IMR-90 (cell line): Measurements from ENCODE around the gene CTIF. TPM values are rescaled to one million over a fixed set of nuclear protein-coding genes. Genes with fewer than 3 reads are reported as not detected.

Source experiments
- ATAC-seq: fragments of 200-7000 bp; cut with Tn5 transposase; 2 replicates; pipeline ENCODE4 v1.9.1; 2020; ENCODE audit warnings: low read depth, mild to moderate bottlenecking, moderate library complexity
- BruUV-seq: library from RNA; stranded (reverse); fragments of 400-500 nt; replicated peaks from 2 replicates; lab custom pipeline; 2021; lab: Mats Ljungman, UMichigan
- CTCF ChIA-PET: fragments of 300-600 bp; formaldehyde crosslinking; extraction: SDS; loops from one replicate; lab custom pipeline; 2021; ENCODE audit warnings: antibody characterized with exemption; lab: Yijun Ruan, JAX
- POLR2A ChIA-PET: fragments of 300-600 bp; sonication (Branson Sonifier 250); formaldehyde crosslinking; loops from one replicate; lab custom pipeline; 2022; ENCODE audit warnings: antibody characterized with exemption; ENCODE audit not compliant: unreplicated experiment; lab: Charles Lee
- DNase-seq: peaks from one replicate; pipeline ENCODE4 v3.0.0; 2013
- H2AFZ ChIP-seq: replicated peaks from 2 replicates; pipeline ENCODE3; 2013; ENCODE audit warnings: low read length, mild to moderate bottlenecking; ENCODE audit not compliant: poor library complexity
- H2AK5ac ChIP-seq: 2 replicates; pipeline ENCODE4 v1.6.1; 2013; ENCODE audit warnings: low read depth, low read length, inconsistent platforms
- H2AK9ac ChIP-seq: replicated peaks from 2 replicates; pipeline ENCODE3; 2013; ENCODE audit warnings: mild to moderate bottlenecking, low read depth, low read length, moderate library complexity; ENCODE audit not compliant: poor library complexity
- H2BK120ac ChIP-seq: 2 replicates; pipeline ENCODE4 v1.6.1; 2013; ENCODE audit warnings: low read depth, low read length, inconsistent platforms
- H2BK15ac ChIP-seq: 3 replicates; pipeline ENCODE4 v1.6.1; 2013; ENCODE audit warnings: low read depth, low read length, inconsistent platforms
- H2BK20ac ChIP-seq: 2 replicates; pipeline ENCODE4 v1.6.1; 2013; ENCODE audit warnings: low read depth, mild to moderate bottlenecking, inconsistent platforms, low read length, moderate library complexity
- H2BK5ac ChIP-seq: 2 replicates; pipeline ENCODE4 v1.6.1; 2013; ENCODE audit warnings: mild to moderate bottlenecking, low read depth, low read length, inconsistent platforms; ENCODE audit not compliant: poor library complexity, severe bottlenecking
- H3K14ac ChIP-seq: replicated peaks from 2 replicates; pipeline ENCODE4 v1.6.1; 2013; ENCODE audit warnings: low read depth, low read length, inconsistent platforms
- H3K18ac ChIP-seq: 2 replicates; pipeline ENCODE4 v1.6.1; 2013; ENCODE audit warnings: low read depth, low read length, control low read depth
- H3K23ac ChIP-seq: 2 replicates; pipeline ENCODE4 v1.6.1; 2013; ENCODE audit warnings: low read depth, low read length, inconsistent platforms
- H3K27ac ChIP-seq: 2 replicates; pipeline ENCODE4 v1.5.1; 2013; ENCODE audit warnings: mild to moderate bottlenecking, control low read depth, low read length; ENCODE audit not compliant: insufficient read depth
- H3K27me3 ChIP-seq: 2 replicates; pipeline ENCODE4 v1.6.1; 2013; ENCODE audit warnings: low read length; ENCODE audit not compliant: control insufficient read depth, insufficient read depth
- H3K36me3 ChIP-seq: 2 replicates; pipeline ENCODE4 v1.6.1; 2013; ENCODE audit warnings: low read length, mixed read lengths; ENCODE audit not compliant: control insufficient read depth, insufficient read depth
- H3K4ac ChIP-seq: 2 replicates; pipeline ENCODE4 v1.6.1; 2013; ENCODE audit warnings: low read depth, low read length, inconsistent platforms
- H3K4me1 ChIP-seq: 2 replicates; pipeline ENCODE4 v1.6.1; 2013; ENCODE audit warnings: low read length, mixed read lengths; ENCODE audit not compliant: control insufficient read depth, insufficient read depth
- H3K4me2 ChIP-seq: 2 replicates; pipeline ENCODE4 v1.6.1; 2013; ENCODE audit warnings: low read depth, mild to moderate bottlenecking, control low read depth, low read length, moderate library complexity
- H3K4me3 ChIP-seq: 2 replicates; pipeline ENCODE4 v1.5.1; 2013; ENCODE audit warnings: low read depth, mild to moderate bottlenecking, control low read depth, low read length, moderate library complexity; ENCODE audit not compliant: insufficient read depth
- H3K56ac ChIP-seq: 2 replicates; pipeline ENCODE4 v1.6.1; 2013; ENCODE audit warnings: low read length, inconsistent platforms; ENCODE audit not compliant: insufficient read depth; ENCODE audit errors: extremely low read depth
- H3K79me1 ChIP-seq, 2 experiments: 2 replicates each; pipeline ENCODE4 v1.6.1; 2013; ENCODE audit warnings: low read length in 2 of 2, inconsistent platforms in 1 of 2, low read depth in 1 of 2
- H3K9ac ChIP-seq: 2 replicates; pipeline ENCODE4 v1.6.1; 2013; ENCODE audit warnings: low read depth, low read length, control low read depth
- H3K9me1 ChIP-seq: 2 replicates; pipeline ENCODE4 v1.6.1; 2013; ENCODE audit warnings: low read length, inconsistent platforms; ENCODE audit not compliant: insufficient read depth
- H3K9me3 ChIP-seq: 2 replicates; pipeline ENCODE4 v1.6.1; 2013; ENCODE audit warnings: low read length; ENCODE audit not compliant: control insufficient read depth, insufficient read depth
- H4K20me1 ChIP-seq: 2 replicates; pipeline ENCODE4 v1.6.1; 2013; ENCODE audit warnings: low read length, inconsistent platforms; ENCODE audit not compliant: insufficient read depth
- H4K5ac ChIP-seq: 2 replicates; pipeline ENCODE4 v1.6.1; 2013; ENCODE audit warnings: mild to moderate bottlenecking, low read depth, low read length, control low read depth
- H4K8ac ChIP-seq, 2 experiments: 2 replicates each; pipeline ENCODE4 v1.6.1; 2013; ENCODE audit warnings: low read depth in 2 of 2, low read length in 2 of 2, control low read depth in 1 of 2, inconsistent platforms in 1 of 2
- H4K91ac ChIP-seq: 2 replicates; pipeline ENCODE4 v1.6.1; 2013; ENCODE audit warnings: low read depth, low read length, inconsistent platforms; ENCODE audit not compliant: insufficient read depth
- BHLHE40 ChIP-seq: fragments of 150-350 bp; IDR thresholded peaks from 2 replicates; pipeline ENCODE4 v1.6.1; 2016; ENCODE audit warnings: mild to moderate bottlenecking, low read depth, low read length
- CTCF ChIP-seq: conservative IDR thresholded peaks from 2 replicates; pipeline ENCODE4 v1.5.1; 2012; ENCODE audit warnings: mild to moderate bottlenecking, low read depth, low read length, improper control_type of control experiment
- ELK1 ChIP-seq: fragments of 150-350 bp; IDR thresholded peaks from 2 replicates; pipeline ENCODE4 v1.6.1; 2016; ENCODE audit warnings: low read depth, mild to moderate bottlenecking, low read length, moderate library complexity, borderline replicate concordance
- MXI1 ChIP-seq: IDR thresholded peaks from 2 replicates; pipeline ENCODE4 v1.6.1; 2012; ENCODE audit warnings: low read depth, mild to moderate bottlenecking, low read length, moderate library complexity, borderline replicate concordance
- NFE2L2 ChIP-seq: fragments of 150-350 bp; IDR thresholded peaks from 2 replicates; pipeline ENCODE4 v1.6.1; 2016; ENCODE audit warnings: low read depth, mild to moderate bottlenecking, low read length
- POLR2A ChIP-seq: IDR thresholded peaks from 2 replicates; pipeline ENCODE4 v1.6.1; 2012; ENCODE audit warnings: mild to moderate bottlenecking, low read depth, low read length
- RAD21 ChIP-seq: IDR thresholded peaks from 2 replicates; pipeline ENCODE4 v1.6.1; 2012; ENCODE audit warnings: low read length, improper control_type of control experiment
- RFX5 ChIP-seq: IDR thresholded peaks from 2 replicates; pipeline ENCODE4 v1.8.0; 2012; ENCODE audit warnings: low read depth, mild to moderate bottlenecking, low read length, moderate library complexity
- SMC3 ChIP-seq: fragments of 150-350 bp; IDR thresholded peaks from 2 replicates; pipeline ENCODE4 v1.6.1; 2016; ENCODE audit warnings: low read depth, mild to moderate bottlenecking, antibody characterized with exemption, low read length, moderate library complexity
- USF2 ChIP-seq: fragments of 150-350 bp; IDR thresholded peaks from 2 replicates; pipeline ENCODE4 v1.6.1; 2017; ENCODE audit warnings: mild to moderate bottlenecking, antibody characterized with exemption, low read length, low read depth
- WGBS, 2 experiments: methylation state at CpG; one replicate each; pipeline versions ENCODE4 v1.1.5 to v1.1.7; 2013; ENCODE audit warnings: missing lambda C conversion rate in 2 of 2; ENCODE audit not compliant: insufficient read length in 1 of 2; ENCODE audit errors: extremely low coverage in 2 of 2; 5-methylcytosine and 5-hydroxymethylcytosine counted together
- dilution Hi-C: fragments of 300-500 bp; cut with HindIII; formaldehyde crosslinking; loops from one replicate; pipeline ENCODE4 v1.14.3; 2018; ENCODE audit warnings: low sequenced_read_pairs; ENCODE audit not compliant: unreplicated experiment
- in situ Hi-C: fragments of 300-500 bp; cut with MboI; formaldehyde crosslinking; loops from 3 replicates; pipeline ENCODE4 v1.14.3; 2019; ENCODE audit warnings: low sequenced_read_pairs, inconsistent platforms, mixed read lengths
- intact Hi-C: fragments of 100-400 bp; cut with micrococcal nuclease; formaldehyde crosslinking; loops from 2 replicates; pipeline ENCODE4 v1.10.0; 2022
- polyA plus RNA-seq, 3 experiments: library from polyadenylated mRNA; depleted of rRNA; stranded (reverse); fragments of >200 nt; gene quantifications; 2 replicates each; pipeline ENCODE4 v1.2.3, GENCODE V29; 2012; ENCODE audit warnings: low replicate concordance in 1 of 3
- total RNA-seq: library from RNA; depleted of rRNA; stranded (reverse); fragments of >200 nt; gene quantifications from 2 replicates; pipeline ENCODE4 v1.2.3, GENCODE V29; 2012

Gene CTIF
- total and polyA plus RNA-seq, 2 of the 4 experiments (the other 2 are of a cell fraction): 25.1 to 57.0 TPM

- Histone ChIP-seq H3K4me2 (no peak overlapping the region), H2BK15ac (peak overlapping the region; percentile 95; the same call in 2 of the 3 replicates), H4K20me1 (no peaks in the 10 kb centered on the region), H3K9ac (peak overlapping the region; percentile 9; the same call in 1 of the 2 replicates), H2AFZ (peak overlapping the region; percentile 90), H3K9me3 (peaks cover 10% of the 10 kb centered on the region), H2BK5ac (peak overlapping the region; percentile 69), H3K9me1 (peaks cover 26% of the 10 kb centered on the region), H3K27ac (peak overlapping the region; percentile 65), H3K23ac (peak overlapping the region; percentile 55), H4K5ac (peak overlapping the region; percentile 55), H3K4me3 (no peak overlapping the region), H4K8ac (peak overlapping the region; percentile 89 to 99), H2AK5ac (peak overlapping the region; percentile 95), H3K36me3 (no peaks in the 10 kb centered on the region), H3K56ac (peak overlapping the region; percentile 56; the same call in 1 of the 2 replicates), H4K91ac (peak overlapping the region; percentile 98), H3K14ac (peak overlapping the region; percentile 51; the same call in 1 of the 2 replicates), H2BK20ac (peak overlapping the region; percentile 91), H3K18ac (peak overlapping the region; percentile 49), H3K4me1 (peaks cover 26% of the 10 kb centered on the region), H3K4ac (peak overlapping the region; percentile 90), H3K27me3 (no peaks in the 10 kb centered on the region), H3K79me1 (peaks cover 8 to 17% of the 10 kb centered on the region in 2 experiments; a peak in 3 of 4 replicates), H2AK9ac (peak overlapping the region; percentile 28), H2BK120ac (peak overlapping the region; percentile 97)
- no TSS peak for BruUV-seq
- in situ Hi-C loops (no loop called here), dilution Hi-C loops (no loop called here), intact Hi-C loops (no loop called here)
- WGBS, 2 experiments: 0% methylated on average over 1 of the region's 4 CpGs; no CpG with 5 or more reads in 1 of the 2 experiments
- DNase-seq (no peak), ATAC-seq (no peak)
- TF ChIP-seq MXI1 (no peak), POLR2A (no peak), BHLHE40 (no peak), ELK1 (no peak), USF2 (no peak), NFE2L2 (no peak), SMC3 (no peak), RFX5 (no peak), RAD21 (no peak), CTCF (no peak)
- CTCF ChIA-PET: no interaction called here
- POLR2A ChIA-PET: no interaction called here
These were observed 362.6 kb downstream of the CTIF start for GRCh38 chr18:48901145-48902022.
